ENCODE measurements around the gene USB1.

The USB1 gene

DNA sequence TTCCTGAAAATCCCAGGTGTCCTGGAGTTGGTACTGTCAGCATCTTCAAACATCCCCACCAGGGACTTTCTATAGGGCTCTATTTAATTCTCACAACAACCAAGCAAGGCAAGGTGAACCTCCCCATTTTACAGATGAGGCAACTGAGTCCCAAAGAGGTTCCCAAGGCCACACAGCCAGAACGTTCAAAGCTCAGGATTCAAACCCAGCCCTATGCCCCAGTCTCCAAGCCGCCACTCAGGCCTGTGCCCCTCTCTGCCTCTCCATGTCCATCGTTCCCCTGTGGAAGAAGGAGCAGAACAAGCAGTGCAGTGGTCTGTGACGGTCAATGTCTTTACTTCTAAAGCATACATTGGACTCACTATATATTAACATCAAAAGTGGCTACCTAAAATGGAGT is 6.8 kb upstream of the USB1 start:
- no peak overlapping the region for H3K4me3 ChIP-seq (ENCODE audit: low read depth, low read length)
- DNase-seq (ENCODE audit: low read depth) = no peak
- TF ChIP-seq, protein P1, sequence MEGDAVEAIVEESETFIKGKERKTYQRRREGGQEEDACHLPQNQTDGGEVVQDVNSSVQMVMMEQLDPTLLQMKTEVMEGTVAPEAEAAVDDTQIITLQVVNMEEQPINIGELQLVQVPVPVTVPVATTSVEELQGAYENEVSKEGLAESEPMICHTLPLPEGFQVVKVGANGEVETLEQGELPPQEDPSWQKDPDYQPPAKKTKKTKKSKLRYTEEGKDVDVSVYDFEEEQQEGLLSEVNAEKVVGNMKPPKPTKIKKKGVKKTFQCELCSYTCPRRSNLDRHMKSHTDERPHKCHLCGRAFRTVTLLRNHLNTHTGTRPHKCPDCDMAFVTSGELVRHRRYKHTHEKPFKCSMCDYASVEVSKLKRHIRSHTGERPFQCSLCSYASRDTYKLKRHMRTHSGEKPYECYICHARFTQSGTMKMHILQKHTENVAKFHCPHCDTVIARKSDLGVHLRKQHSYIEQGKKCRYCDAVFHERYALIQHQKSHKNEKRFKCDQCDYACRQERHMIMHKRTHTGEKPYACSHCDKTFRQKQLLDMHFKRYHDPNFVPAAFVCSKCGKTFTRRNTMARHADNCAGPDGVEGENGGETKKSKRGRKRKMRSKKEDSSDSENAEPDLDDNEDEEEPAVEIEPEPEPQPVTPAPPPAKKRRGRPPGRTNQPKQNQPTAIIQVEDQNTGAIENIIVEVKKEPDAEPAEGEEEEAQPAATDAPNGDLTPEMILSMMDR (conservative IDR thresholded peaks at IDR 0.05; ENCODE audit: low read depth, low read length) = no peak

DNA sequence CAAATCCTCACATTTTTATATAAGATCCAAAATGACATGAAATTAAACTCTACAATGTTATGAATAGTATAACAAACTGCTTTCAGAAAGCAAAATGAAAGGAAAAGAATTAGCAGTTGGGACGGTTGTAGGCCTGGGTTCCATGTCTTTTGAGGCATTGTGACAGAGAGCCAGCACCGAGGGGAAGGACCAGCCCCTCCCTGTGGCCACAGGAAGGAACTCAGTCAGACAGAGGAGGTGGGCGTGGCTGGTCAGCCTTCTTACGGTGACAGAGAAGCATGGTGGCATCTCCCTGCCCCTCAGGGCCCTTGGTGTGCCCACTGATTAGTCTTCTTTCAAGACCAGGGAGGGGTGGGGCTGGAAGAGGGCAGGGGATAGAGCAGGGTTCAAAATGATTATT is 6.4 kb upstream of the USB1 start:
- peak; percentile 61 for DNase-seq (ENCODE audit: low read depth)
- TF ChIP-seq, protein P1 (conservative IDR thresholded peaks at IDR 0.05; ENCODE audit: low read depth, low read length) = peak; percentile 69
- H3K4me3 ChIP-seq (ENCODE audit: low read depth, low read length) = no peak overlapping the region

DNA sequence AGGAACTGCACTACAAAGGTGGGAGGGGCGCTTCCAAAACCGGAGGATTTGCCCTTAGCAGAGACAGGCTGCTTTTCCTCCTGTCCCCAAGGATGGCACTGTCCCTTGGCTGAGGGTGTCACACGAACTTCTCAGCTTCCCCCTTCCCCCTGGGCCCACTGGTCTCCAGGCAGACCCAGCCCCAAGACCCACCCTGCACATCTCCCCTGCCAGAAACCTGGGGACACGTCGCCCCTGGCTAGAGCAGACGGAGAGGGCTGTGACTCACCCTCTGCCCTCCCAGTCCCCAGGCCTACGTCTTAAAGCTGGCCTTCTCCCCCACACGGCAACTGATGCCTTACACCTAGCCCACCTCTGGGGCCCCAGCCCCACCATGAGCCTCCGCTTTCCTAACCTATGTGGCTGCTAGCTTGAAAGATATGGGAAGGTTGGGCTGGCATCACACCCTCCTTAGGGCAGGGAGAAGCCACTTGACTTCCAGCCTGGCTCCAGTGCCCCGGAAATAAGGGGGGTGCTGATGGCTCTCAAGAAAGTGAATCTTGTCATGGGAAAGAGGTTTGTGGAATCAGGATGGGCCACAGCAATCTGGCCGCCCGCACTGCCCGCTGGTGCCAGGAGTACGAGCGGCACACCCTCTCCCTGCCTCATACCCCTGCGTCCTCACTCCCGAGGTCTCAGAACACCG is 5.3 kb upstream of the USB1 start:
- TF ChIP-seq, protein P1 (conservative IDR thresholded peaks at IDR 0.05; ENCODE audit: low read depth, low read length) = no peak
- no peak for DNase-seq (ENCODE audit: low read depth)
- no peak overlapping the region for H3K4me3 ChIP-seq (ENCODE audit: low read depth, low read length)

DNA sequence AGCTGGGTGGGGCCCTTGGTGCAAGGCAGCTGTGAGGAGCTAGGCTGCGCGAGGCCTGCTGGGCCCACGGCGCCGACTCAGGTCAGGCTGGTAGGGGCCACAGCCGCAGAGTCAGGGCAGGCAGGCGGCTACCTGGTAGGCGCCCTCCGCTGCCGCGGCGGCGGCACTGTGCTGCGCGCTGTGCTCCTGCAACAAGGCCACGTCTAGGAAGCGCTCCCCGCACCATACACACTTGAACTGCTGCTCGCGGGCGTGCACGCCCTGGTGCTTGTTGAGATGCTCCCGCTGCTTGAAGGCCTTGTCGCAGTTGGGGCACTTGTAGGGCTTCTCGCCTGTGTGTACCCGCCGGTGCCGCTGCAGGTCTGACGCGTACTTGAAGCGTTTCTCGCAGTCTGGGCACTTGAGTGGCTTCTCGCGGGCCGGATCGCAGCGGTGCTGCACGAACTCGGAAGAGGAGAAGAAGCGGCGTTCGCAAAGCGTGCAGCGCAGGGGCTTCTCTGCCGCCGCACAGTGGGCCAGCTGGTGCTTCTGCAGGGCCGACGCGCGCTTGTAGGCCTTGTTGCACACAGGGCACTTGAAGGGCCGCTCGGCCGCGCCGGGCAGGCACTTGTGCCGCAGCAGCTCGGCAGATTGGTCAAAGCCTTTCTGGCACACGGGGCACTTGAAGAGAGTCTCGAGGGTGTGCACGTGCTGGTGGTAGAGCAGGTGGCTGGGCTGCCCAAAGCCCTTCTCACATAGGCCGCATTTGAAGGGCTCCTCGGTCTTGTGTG is 4.6 kb upstream of the USB1 start:
- TF ChIP-seq, protein P1 (conservative IDR thresholded peaks at IDR 0.05; ENCODE audit: low read depth, low read length) = no peak
- DNase-seq (ENCODE audit: low read depth) = no peak
- no peak overlapping the region for H3K4me3 ChIP-seq (ENCODE audit: low read depth, low read length)

DNA sequence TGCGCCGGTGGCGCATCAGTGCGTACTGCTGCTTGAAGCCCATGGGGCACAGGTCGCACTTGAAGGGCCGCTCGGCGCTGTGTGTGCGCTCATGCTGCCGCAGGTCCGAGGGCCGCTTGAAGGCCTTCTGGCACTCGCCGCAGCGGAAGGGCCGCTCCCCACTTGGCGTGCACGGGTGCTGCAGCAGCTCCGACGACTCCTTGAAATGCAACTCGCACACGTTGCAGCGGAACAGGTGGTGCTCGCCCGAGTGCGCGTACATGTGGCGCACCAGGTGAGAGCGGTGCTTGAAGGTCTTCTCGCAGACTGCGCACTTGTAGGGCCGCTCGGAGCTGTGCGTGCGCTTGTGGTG is 4.1 kb upstream of the USB1 start:
- TF ChIP-seq, protein P1 (conservative IDR thresholded peaks at IDR 0.05; ENCODE audit: low read depth, low read length) = no peak
- DNase-seq (ENCODE audit: low read depth) = no peak
- no peak overlapping the region for H3K4me3 ChIP-seq (ENCODE audit: low read depth, low read length)

DNA sequence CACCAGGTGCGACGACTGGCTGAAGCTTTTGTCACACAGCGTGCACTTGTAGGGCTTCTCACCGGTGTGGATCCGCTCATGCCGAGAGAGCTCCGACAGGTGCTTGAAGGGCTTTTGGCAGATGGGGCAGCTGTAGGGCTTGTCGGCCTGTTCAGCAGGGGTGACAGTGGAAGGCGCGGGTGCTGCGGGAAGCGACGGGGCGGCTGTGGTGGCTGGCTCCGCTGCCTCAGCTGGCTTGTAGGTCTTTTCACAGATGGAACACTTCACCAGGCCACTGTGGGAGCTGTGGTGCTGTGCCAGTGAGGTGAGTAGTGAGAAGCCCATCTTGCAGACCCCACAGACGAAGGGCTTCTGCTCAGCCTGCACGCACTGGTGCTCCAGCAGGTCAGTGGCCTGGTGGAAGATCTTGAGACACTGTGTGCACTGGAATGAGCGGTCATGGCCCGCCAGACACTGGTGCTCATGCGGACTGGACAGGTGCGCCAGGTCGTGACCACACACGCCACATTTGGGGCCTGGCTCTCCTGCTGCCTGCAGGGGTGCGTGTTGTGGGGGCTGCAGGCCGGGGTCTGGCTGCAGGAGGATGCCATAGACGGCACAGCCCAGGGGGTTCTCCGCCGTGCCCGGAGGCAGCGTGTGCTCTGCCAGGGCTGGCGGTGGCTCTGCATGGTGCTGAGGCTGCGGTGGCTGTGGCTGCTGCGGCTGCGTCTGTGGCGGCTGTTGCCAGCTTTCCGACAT is 3.5 kb upstream of the USB1 start:
- no peak overlapping the region for H3K4me3 ChIP-seq (ENCODE audit: low read depth, low read length)
- TF ChIP-seq, protein P1 (conservative IDR thresholded peaks at IDR 0.05; ENCODE audit: low read depth, low read length) = no peak
- DNase-seq (ENCODE audit: low read depth) = no peak

Measured in choroid plexus epithelial cell (primary cell).